Natural killer cell treated with Interleukin-12 subunit alpha and Interleukin-12 subunit beta and Interleukin-15 and Interleukin-18, amount 100 ng/mL, for 72 hours (primary cell): Measurements from ENCODE around the gene CDC34. TPM values are rescaled to one million over a fixed set of nuclear protein-coding genes. Genes with fewer than 3 reads are reported as not detected.

Experiments
- ATAC-seq, 2 donors: fragments of 150-1000 bp; cut with Tn5 transposase in 1 of 2; sonication (Bioruptor Pico), chemical (Tn5 transposase) in 1 of 2; 2 replicates each; pipeline ENCODE4 v1.10.0; 2021
- DNase-seq: peaks from one replicate; pipeline ENCODE4 v3.0.0; 2022; ENCODE audit warnings: low spot score
- H3K27ac Mint-ChIP-seq, 2 donors: 1 replicate in 1 of 2; 2 replicates in 1 of 2; pipeline ENCODE4 v1.8.0; 2022; ENCODE audit warnings: mixed read lengths in 2 of 2, mild to moderate bottlenecking in 1 of 2, moderate library complexity in 1 of 2
- H3K27me3 Mint-ChIP-seq, 2 donors: 1 replicate in 1 of 2; 2 replicates in 1 of 2; pipeline ENCODE4 v1.8.0; 2022; ENCODE audit warnings: mixed read lengths in 2 of 2
- H3K36me3 Mint-ChIP-seq: one replicate; pipeline ENCODE4 v1.8.0; 2022; ENCODE audit warnings: mixed read lengths
- H3K4me1 Mint-ChIP-seq, 2 donors: 1 replicate in 1 of 2; 2 replicates in 1 of 2; pipeline ENCODE4 v1.8.0; 2022; ENCODE audit warnings: low read depth in 2 of 2, mixed read lengths in 2 of 2, mild to moderate bottlenecking in 1 of 2
- H3K4me3 Mint-ChIP-seq: one replicate; pipeline ENCODE4 v1.8.0; 2022; ENCODE audit warnings: mixed read lengths
- H3K9me3 Mint-ChIP-seq: 2 replicates; pipeline ENCODE4 v1.8.0; 2022; ENCODE audit warnings: mixed read lengths
- total RNA-seq, 2 donors: library from RNA; stranded (reverse); gene quantifications; one replicate each; pipeline ENCODE4 v1.2.3, GENCODE V29; 2022

Gene CDC34
- total RNA-seq, 2 donors from 2014 or later, result 46.5 to 73.2 TPM

DNA sequence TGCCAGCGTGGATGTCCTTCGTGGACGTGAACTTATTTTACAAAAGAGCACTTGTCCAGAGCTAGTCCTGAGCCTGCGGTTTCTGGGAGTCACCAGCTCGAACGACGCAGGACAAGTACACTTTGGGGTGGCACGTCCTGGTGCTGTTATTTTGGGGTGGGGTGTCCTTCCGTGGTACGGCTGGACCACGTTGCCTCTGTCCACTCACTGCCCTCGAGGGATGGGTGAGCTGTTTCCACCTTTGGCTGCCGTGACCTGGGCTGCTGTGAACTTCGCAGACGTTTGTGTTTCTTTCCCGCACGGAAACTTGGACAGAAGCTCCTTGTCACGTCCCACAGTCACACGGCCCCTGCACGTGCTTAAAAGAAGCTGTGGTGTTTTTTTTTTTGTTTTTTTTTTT is 23.3 kb downstream of the CDC34 start:
- H3K4me3 Mint-ChIP-seq, result no peak overlapping the region
- H3K9me3 Mint-ChIP-seq, result no peaks in the 10 kb centered on the region

GRCh38 chr19:555474-555808 is 23.9 kb downstream of the CDC34 start:
- no peak for ATAC-seq
- no peaks in the 10 kb centered on the region for H3K9me3 Mint-ChIP-seq
- no peak overlapping the region for H3K27ac Mint-ChIP-seq
- no peaks in the 10 kb centered on the region for H3K36me3 Mint-ChIP-seq
- no peak overlapping the region for H3K4me3 Mint-ChIP-seq
- H3K4me1 Mint-ChIP-seq, result peaks cover 0 to 3% of the 10 kb centered on the region in 2 donors
- no peak for DNase-seq
- H3K27me3 Mint-ChIP-seq, result no peaks in the 10 kb centered on the region

More for the DNA sequence above, 23.3 kb downstream of the CDC34 start:
- H3K4me1 Mint-ChIP-seq, result peaks cover 0 to 3% of the 10 kb centered on the region in 2 donors
- H3K27me3 Mint-ChIP-seq, result no peaks in the 10 kb centered on the region
- ATAC-seq, result no peak
- H3K36me3 Mint-ChIP-seq, result no peaks in the 10 kb centered on the region
- DNase-seq, result no peak
- no peak overlapping the region for H3K27ac Mint-ChIP-seq

- no peak overlapping the region for H3K27ac Mint-ChIP-seq
- H3K9me3 Mint-ChIP-seq, result no peaks in the 10 kb centered on the region
- H3K4me3 Mint-ChIP-seq, result no peak overlapping the region
- no peaks in the 10 kb centered on the region for H3K4me1 Mint-ChIP-seq
- H3K36me3 Mint-ChIP-seq, result no peaks in the 10 kb centered on the region
- DNase-seq (no peak), ATAC-seq (peak in 1 of 2 donors; percentile 17)
- no peaks in the 10 kb centered on the region for H3K27me3 Mint-ChIP-seq
These were observed 25.2 kb downstream of the CDC34 start for GRCh38 chr19:556611-557382.

DNA sequence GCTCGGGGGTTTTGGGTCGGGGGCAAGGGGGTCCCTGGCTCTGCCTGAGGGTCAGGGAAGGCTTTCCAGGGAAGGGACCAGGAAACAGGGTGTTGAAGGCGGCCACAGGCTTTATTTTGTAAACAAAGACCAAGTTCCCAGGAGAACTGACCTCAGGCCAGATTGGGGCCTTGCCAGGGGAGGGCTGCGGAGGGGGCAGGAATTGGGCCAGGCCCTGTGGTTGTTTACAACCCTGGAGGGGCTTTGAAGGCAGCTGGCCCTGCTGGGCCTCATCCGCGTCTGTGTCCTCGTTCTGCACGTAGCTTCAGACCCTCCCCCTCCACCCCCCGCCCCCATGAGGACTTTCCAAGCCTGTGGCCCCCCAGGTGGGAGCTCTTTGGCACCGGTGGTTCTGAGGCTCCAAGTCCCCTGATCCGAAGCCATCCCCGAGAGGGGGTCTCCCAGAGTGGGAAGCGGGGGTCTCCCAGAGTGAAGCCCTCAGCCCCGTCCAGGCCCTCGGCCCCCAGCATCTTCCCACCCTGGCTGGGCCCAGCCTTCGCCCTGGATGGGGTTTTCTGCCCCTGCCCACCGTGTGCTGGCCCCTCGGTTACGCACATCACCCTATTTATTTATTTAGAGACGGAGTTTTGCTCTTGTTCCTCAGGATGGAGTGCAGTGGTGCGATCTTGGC is 27.3 kb downstream of the CDC34 start:
- ATAC-seq (no peak), DNase-seq (no peak)
- H3K36me3 Mint-ChIP-seq, result no peaks in the 10 kb centered on the region
- no peak overlapping the region for H3K27ac Mint-ChIP-seq
- peaks cover 0 to 2% of the 10 kb centered on the region in 2 donors for H3K4me1 Mint-ChIP-seq
- H3K9me3 Mint-ChIP-seq, result no peaks in the 10 kb centered on the region
- no peak overlapping the region for H3K4me3 Mint-ChIP-seq
- H3K27me3 Mint-ChIP-seq, result no peaks in the 10 kb centered on the region

DNA sequence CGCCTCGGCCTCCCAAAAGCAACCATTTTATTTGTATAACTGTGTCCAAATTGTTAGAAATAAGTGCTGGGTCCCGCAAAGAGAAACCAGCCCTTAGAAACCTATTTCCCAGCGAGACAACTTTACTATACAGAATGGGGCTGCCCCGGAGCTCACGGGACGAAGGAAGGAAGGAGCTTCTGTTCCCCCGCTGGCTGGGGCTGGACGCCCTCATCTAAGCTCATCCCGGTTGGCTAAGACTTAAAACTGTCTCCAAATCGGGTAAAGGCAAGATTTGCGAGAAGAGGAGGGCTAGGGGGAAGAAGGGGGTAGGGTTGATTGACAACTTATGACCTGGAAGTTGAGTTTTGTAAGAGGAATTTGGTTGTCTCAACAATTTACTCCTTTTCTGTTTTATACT is 28.6 kb downstream of the CDC34 start:
- no peaks in the 10 kb centered on the region for H3K36me3 Mint-ChIP-seq
- H3K27me3 Mint-ChIP-seq, result no peaks in the 10 kb centered on the region
- peaks cover 0 to 2% of the 10 kb centered on the region in 2 donors for H3K4me1 Mint-ChIP-seq
- H3K9me3 Mint-ChIP-seq, result no peaks in the 10 kb centered on the region
- DNase-seq, result no peak
- no peak overlapping the region for H3K27ac Mint-ChIP-seq
- H3K4me3 Mint-ChIP-seq, result no peak overlapping the region
- ATAC-seq, result no peak

DNA sequence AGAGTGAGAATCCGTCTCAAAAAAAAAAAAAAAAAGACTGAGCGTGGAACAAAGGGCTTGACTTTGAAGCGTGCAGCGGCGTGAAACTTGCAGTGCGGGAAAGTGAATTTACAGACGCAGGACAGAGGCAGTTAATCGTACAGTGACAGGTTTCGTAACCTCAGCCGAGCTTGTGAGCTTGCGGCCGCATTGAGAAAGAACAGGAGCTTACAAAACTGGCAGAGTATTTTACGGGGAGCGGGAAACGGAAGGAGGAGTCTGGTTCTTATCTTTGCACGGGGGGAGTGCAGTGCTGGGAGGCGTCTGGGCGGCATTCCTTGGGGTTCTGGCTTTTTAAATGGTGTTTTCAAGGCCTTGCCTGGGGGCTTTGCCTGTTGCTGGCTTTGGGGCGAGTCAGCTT is 34.8 kb downstream of the CDC34 start:
- peak overlapping the region in 1 of 2 donors; percentile 8 for H3K27ac Mint-ChIP-seq
- H3K4me3 Mint-ChIP-seq, result no peak overlapping the region
- ATAC-seq (no peak), DNase-seq (no peak)
- no peaks in the 10 kb centered on the region for H3K9me3 Mint-ChIP-seq
- no peaks in the 10 kb centered on the region for H3K36me3 Mint-ChIP-seq
- peaks cover 7 to 9% of the 10 kb centered on the region in 2 donors for H3K4me1 Mint-ChIP-seq
- no peaks in the 10 kb centered on the region for H3K27me3 Mint-ChIP-seq

GRCh38 chr19:566844-567243 is 35.3 kb downstream of the CDC34 start:
- Mint-ChIP-seq H3K4me3 (no peak overlapping the region), H3K36me3 (no peaks in the 10 kb centered on the region), H3K9me3 (no peaks in the 10 kb centered on the region), H3K4me1 (peaks cover 11 to 12% of the 10 kb centered on the region in 2 donors), H3K27ac (peak overlapping the region in 1 of 2 donors; percentile 8), H3K27me3 (no peaks in the 10 kb centered on the region)
- no peak for ATAC-seq
- no peak for DNase-seq

GRCh38 chr19:567296-567900 is 35.8 kb downstream of the CDC34 start:
- H3K27me3 Mint-ChIP-seq, result no peaks in the 10 kb centered on the region
- H3K4me1 Mint-ChIP-seq, result peaks cover 14 to 15% of the 10 kb centered on the region in 2 donors
- no peak for DNase-seq
- no peak for ATAC-seq
- H3K9me3 Mint-ChIP-seq, result no peaks in the 10 kb centered on the region
- H3K4me3 Mint-ChIP-seq, result no peak overlapping the region
- H3K36me3 Mint-ChIP-seq, result no peaks in the 10 kb centered on the region
- H3K27ac Mint-ChIP-seq, result no peak overlapping the region

DNA sequence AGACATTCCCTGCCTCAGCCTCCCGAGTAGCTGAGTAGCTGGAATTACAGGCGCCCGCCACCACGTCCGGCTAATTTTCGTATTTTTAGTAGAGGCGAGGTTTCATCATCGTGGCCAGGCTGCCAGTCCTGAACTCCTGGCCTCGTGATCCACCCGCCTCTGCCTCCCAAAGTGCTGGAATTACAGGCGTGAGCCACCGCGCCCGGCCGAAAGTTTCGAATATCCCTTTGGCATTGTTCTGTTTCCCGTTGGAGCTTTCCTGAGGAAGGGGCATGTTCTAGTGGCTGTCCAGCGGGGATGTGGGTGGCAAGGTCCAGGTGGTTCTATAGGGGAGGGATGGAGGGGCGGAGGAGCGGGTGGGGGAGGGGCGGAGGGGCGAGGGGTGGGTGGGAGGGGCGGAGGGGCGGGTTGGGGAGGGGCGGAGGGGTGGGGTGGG is 38.7 kb downstream of the CDC34 start:
- Mint-ChIP-seq H3K27ac (peak overlapping the region; percentile 47 to 67), H3K36me3 (no peaks in the 10 kb centered on the region), H3K4me1 (peaks cover 23 to 26% of the 10 kb centered on the region in 2 donors), H3K4me3 (peak overlapping the region; percentile 71), H3K9me3 (no peaks in the 10 kb centered on the region), H3K27me3 (no peaks in the 10 kb centered on the region)
- ATAC-seq, result no peak
- DNase-seq, result no peak

DNA sequence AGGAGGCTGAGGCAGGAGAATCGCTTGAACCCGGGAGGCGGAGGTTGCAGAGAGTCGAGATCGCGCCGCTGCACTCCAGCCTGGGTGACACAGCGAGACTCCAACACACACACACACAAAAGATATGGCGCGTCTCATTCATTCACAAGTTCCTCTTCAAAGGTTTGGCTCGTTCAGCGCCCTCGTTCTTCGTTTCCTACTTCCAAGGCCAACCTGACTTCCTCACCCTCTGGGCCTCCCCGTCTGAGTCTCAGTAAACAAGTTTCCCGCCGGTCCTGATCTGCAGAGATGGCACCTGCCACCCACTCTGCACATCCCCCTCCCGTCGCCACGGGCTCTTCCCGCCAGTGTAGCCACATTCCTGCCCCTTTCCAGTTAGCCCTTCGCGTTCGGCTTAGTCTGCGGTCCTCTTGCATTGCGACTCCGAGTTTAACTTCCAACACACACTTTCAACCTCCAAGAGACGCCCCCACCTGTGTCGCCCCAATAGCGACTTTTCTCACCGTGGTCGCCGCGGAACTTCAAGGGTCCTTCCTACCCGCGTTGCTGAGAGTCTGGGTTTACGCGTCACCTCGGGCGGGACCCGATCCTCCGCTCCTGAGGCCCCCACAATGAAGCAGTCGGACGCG is 39.5 kb downstream of the CDC34 start:
- no peaks in the 10 kb centered on the region for H3K9me3 Mint-ChIP-seq
- H3K4me1 Mint-ChIP-seq, result peaks cover 23 to 26% of the 10 kb centered on the region in 2 donors
- no peaks in the 10 kb centered on the region for H3K27me3 Mint-ChIP-seq
- DNase-seq (no peak), ATAC-seq (peak in 1 of 2 donors; percentile 3)
- peak overlapping the region; percentile 81 to 91 for H3K27ac Mint-ChIP-seq
- no peaks in the 10 kb centered on the region for H3K36me3 Mint-ChIP-seq
- H3K4me3 Mint-ChIP-seq, result peak overlapping the region; percentile 91

DNA sequence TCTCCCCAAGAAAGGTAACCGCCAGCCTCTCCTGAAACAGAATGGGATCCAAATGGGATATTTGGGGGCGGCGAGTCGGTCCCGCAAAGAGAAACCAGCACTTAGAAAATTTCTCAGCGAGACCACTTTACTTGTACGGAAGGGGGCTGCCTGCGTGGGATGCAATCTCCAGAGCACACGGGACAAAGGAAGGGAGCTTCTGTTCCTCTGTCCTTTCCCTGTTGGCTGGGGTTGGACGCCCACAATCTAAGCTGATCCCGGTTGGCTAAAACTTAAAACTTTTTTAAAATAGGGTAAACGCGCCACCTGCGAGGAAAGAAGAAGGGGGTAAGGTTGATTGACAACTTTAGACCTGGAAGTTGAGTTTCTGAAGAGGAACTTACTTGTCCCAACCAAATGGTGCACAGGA is 40.0 kb downstream of the CDC34 start:
- DNase-seq (no peak), ATAC-seq (no peak)

DNA sequence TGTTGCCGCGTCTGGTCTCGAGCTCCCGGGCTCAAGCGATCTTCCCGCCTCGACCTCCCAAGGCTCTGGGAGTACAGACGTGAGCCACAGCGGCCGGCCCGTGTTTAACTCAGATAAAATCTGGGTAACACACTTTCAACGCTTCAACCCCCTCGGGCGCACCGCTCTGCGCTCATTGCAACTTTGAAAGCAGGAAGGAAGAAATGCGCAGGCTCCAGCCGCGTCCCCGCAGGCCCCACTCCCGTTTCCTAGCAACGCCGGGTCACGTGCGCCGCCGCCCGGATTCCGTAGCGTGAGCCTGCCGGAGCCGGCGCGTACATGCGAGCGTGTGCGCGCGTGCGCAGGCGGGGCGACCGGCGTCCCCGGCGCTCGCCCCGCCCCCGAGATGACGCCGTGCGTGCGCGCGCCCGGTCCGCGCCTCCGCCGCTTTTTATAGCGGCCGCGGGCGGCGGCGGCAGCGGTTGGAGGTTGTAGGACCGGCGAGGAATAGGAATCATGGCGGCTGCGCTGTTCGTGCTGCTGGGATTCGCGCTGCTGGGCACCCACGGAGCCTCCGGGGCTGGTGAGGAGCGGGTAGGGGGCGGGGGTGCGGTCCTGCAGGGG is 40.7 kb downstream of the CDC34 start, which contains the start of gene BSG:
Gene BSG (plus strand): TSS at position 457 of the 603 bp plus-strand sequence. CDS start 39 bp downstream, at position 496.
- Mint-ChIP-seq H3K9me3 (no peaks in the 10 kb centered on the region), H3K4me3 (peak within 1 kb of the TSS; percentile 91), H3K27me3 (no peaks in the 10 kb centered on the region), H3K27ac (peak within 1 kb of the TSS; percentile 81 to 91), H3K4me1 (peaks cover 28 to 32% of the 10 kb centered on the region in 2 donors), H3K36me3 (no peaks in the 10 kb centered on the region)
- ATAC-seq (peak; percentile 91 to 94), DNase-seq (peak; percentile 100)

More for the DNA sequence above, 40.0 kb downstream of the CDC34 start:
- Mint-ChIP-seq H3K4me1 (peaks cover 24 to 28% of the 10 kb centered on the region in 2 donors), H3K27ac (peak overlapping the region; percentile 81 to 91), H3K4me3 (peak overlapping the region; percentile 91), H3K36me3 (no peaks in the 10 kb centered on the region), H3K27me3 (no peaks in the 10 kb centered on the region), H3K9me3 (no peaks in the 10 kb centered on the region)

DNA sequence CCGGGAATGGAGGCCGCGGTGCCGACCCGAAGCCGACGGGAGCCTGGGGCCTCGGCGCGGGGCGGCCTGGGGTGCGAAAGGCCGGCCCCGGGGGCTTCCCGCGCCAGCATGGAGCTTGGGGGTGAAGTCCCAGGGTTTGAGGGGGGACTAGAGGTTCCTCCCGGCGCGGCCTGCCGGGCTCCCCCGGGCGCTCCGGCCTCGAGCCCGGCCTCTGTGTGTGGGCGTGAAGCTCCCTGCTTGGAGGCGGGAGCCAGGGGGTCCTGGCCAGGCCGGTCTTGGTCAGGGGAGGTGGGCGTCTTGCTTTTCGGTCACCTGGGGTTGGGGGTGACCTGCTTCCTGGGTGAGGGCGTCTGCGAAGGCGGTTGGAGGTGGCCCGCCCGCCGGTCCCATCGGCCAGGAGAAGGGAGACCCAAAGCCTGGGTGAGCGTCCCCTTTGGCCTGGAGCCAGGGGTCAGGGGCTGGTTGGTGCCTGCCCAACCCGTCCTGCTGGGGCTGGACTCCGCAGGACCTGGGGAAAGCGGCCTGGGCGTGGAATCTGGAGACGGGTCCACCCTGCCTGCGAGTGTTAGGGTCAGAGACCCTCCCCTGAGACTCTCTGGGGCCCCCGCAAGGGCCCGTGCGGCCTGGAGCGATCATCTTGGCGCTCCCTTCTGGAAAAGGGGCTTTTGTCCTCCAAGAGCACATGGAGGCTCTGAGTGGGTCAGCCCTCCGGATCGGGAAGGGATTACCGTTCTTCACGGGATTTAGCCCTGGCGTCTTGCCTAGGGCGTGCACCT is 41.4 kb downstream of the CDC34 start:
- DNase-seq, result no peak
- Mint-ChIP-seq H3K9me3 (no peaks in the 10 kb centered on the region), H3K27me3 (no peaks in the 10 kb centered on the region), H3K4me1 (peaks cover 28 to 32% of the 10 kb centered on the region in 2 donors), H3K4me3 (peak overlapping the region; percentile 91), H3K27ac (peak overlapping the region; percentile 60 to 91), H3K36me3 (no peaks in the 10 kb centered on the region)
- peak; percentile 50 to 63 for ATAC-seq
